Measurements from ENCODE around the gene IL3.

Gene IL3

DNA sequence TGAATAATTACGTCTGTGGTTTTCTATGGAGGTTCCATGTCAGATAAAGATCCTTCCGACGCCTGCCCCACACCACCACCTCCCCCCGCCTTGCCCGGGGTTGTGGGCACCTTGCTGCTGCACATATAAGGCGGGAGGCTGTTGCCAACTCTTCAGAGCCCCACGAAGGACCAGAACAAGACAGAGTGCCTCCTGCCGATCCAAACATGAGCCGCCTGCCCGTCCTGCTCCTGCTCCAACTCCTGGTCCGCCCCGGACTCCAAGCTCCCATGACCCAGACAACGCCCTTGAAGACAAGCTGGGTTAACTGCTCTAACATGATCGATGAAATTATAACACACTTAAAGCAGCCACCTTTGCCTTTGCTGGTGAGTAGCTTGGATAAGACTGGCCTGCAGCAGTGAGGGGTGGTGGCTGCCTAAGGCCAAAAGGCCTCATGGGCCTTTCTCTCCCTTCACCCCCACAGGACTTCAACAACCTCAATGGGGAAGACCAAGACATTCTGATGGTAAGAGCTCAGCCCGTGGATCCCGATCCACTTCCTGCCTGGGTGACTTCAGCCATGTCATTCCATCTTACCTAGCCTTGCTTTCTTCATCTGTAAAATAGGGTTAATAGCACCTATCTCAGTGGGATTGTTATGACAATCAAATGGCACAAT lies at the start of gene IL3:
Gene IL3, plus strand, starts transcription at position 155 of the 661 bp plus-strand sequence. Its CDS starts 52 bp downstream, at position 207.
- DNase-seq: no peak

GRCh38 chr5:132010989-132011621 lies 49.4 kb upstream of the IL3 start:
- DNase-seq: no peak

DNA sequence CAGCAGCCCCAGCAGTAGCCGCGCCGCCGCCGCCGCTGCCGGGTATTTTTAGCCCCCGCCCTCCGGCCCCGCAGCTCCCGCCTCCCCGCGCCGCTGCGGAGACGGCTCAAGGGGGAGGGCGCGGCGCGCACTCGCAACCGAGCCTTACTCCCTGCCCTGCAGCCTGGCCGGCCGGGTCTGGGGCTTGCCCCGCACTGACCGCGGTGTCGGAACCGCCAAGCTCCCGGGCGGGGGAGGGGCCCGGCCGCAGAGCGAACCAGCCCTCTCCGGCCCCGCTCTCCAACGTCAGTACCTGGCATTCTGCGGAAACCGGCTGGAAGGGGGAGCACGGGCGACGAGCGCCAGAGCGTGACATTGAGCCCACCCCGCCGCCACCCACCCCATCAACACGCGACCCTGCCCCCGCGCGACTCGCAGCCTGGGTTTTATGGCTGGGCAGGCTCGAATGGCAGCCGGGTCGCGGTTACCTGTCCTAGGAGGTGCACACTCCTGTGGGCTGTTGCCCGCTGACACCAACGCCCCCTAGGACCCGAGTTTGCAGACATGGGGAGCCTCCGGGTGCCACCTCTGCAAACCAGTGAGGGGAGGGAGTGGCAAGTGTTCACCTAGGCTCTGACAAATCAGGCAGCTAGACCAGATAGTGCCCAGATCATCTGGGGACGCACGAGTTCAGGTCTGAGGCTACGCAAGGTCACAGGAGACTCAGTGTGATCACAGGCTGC lies 48.7 kb upstream of the IL3 start, which contains the start of gene ACSL6:
Gene ACSL6, minus strand, starts transcription at position 37 of the 722 bp plus-strand sequence. CDS start 105 bp downstream, outside the sequence.
- no peak for DNase-seq

GRCh38 chr5:132012371-132013005 lies 48.0 kb upstream of the IL3 start:
- DNase-seq: no peak

- no peak for DNase-seq
These were observed 47.3 kb upstream of the IL3 start for GRCh38 chr5:132013006-132013689.

GRCh38 chr5:132013711-132014110 lies 46.7 kb upstream of the IL3 start:
- DNase-seq: no peak

DNA sequence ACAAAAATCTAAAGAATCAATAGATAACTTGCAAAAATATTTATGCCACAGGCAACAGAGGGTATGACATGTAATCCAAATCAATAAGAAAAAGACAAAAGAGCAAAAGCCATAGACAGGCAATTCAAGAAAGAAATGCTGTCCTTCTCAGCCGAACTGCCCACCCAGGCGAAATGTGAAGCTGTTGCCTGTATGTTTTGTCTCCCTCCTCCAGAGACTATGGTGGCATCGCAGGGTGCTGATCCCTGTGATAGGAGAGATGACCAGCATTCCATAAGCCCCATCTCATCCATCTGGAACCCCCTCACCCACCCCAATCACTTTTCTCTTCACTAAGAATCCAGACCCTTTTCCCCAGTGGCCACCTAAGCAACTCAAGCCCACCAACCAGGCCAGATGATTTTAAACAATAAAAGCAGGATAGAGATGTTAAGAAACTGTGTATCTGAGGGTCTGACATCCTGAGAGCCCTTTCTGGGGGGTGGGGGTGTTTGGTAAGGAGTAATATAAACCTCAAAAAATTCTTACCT lies 43.7 kb upstream of the IL3 start:
- no peak for DNase-seq

GRCh38 chr5:132017316-132017715 lies 43.1 kb upstream of the IL3 start:
- no peak for DNase-seq

DNA sequence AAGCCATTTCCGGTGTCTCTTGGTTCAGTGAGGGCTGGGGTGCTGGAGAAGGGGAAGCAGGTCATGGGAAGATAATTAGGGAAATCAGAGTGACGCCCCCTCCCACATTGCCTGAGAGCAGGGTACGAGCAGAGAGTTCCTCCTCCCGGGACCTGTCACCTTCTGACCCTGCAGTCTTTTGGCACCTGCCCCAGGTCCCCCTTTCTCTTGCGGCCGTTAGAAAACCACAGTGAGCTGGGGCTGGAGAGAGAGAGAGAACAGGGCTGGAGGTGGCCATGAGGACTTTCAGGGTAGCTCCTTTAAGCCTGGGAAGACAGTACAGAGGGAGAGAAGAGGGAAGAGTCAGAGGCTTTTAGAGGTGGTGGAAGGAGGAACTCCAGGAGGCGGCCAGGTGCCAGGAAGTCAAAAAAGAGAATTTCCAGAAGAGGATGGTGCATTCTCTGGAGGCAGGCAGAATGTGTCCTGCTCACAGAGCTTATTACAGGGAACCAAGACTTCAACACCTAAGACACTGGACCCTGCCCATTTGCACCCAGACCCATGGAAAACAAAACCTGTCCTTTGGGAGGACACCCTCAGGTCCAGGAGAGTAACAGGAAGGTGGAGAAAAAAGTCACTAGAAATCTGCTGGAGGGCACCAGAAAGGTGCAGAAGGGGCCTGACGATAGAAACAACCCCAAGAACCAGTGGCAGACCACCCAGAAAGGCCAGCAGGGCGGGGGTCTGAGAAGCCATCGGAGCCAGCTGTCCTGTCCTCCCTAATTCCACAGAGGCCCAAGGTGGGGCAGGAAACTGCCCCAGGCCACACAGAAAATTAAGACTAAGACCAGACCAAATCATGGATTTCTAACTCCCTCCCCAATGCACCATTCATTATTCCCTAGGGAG lies 42.5 kb upstream of the IL3 start:
- DNase-seq: no peak

DNA sequence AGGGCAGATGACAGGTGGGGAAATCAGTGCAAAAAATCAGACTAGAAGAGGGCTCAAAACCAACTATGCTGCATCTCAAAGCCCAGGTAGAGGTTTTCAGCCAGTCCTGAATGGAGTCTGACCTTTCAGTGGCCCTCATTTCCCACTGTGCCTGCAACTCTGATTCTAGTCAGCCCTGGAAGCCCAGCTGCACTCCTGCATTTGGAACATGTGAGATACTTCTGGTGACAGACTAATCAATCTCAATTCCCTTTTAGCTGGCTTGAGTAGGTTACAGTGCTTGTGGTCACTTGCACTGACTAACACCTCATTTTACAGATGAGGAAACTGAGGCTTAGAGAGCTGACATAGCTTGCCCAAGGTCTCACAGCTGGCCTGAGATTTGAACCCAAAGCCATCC lies 41.1 kb upstream of the IL3 start:
- DNase-seq: no peak

GRCh38 chr5:132019857-132020555 lies 40.4 kb upstream of the IL3 start:
- no peak for DNase-seq

DNA sequence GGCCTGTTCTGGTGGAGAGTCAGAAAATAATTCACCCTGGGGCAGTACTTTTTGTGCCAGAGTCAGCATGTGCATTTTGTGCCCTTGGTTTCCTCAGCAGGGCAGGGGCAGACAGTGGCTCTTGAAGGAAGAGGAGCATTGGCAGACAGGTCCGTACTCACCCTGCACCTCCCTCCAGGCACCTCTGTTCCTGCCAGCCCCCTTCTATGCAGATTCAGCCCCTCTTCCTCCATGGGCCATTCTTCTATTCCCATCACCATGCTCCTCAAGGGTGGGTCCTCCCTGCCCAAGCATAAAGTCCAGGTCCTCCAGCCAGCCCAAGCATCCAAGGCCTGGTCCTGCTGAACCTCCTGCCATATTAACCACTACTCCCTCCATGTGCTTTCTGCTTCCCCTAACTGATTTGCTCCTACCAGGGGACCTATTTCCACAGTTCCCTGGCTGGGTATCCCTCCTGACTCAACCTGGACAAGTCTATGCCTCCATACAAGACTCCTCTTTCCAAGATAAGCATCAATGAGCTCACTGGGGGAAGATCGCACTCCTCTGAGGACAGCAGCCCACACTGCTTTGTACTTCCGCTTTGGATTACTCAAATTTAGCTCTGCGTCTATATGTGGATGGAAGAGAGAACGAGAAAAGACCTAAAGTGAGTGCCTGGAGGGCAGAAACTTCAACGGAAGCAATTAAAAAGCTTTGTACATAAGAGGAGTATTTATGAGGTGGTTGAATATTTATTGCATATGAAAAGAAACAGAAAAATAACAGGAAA lies 39.7 kb upstream of the IL3 start:
- DNase-seq: no peak

- DNase-seq: no peak
These were observed 38.8 kb upstream of the IL3 start for GRCh38 chr5:132021654-132022053.

DNA sequence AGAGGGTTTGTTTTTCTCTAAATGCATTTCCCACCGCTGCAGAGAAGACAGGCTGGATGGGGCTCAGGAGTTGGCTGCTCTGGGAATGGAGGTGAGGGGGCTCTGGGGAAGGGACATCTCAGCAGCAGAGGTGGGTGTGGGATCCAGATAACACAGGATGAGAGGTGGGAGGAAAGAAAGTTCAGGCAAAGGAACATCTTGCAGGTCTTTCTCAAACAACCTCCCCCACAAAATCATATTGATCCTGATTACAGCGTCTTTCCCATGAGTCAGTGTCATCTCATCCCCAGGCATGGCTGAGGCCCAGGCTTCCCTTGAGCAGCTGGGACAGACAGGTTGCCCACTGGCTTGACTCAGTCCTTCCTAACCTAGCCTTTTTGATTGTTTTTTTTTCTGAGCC lies 37.7 kb upstream of the IL3 start:
- no peak for DNase-seq

- DNase-seq: no peak
These were observed 37.0 kb upstream of the IL3 start for GRCh38 chr5:132023258-132024116.

GRCh38 chr5:132024117-132024435 lies 36.4 kb upstream of the IL3 start:
- no peak for DNase-seq

- no peak for DNase-seq
These were observed 35.6 kb upstream of the IL3 start for GRCh38 chr5:132024789-132025402.

DNA sequence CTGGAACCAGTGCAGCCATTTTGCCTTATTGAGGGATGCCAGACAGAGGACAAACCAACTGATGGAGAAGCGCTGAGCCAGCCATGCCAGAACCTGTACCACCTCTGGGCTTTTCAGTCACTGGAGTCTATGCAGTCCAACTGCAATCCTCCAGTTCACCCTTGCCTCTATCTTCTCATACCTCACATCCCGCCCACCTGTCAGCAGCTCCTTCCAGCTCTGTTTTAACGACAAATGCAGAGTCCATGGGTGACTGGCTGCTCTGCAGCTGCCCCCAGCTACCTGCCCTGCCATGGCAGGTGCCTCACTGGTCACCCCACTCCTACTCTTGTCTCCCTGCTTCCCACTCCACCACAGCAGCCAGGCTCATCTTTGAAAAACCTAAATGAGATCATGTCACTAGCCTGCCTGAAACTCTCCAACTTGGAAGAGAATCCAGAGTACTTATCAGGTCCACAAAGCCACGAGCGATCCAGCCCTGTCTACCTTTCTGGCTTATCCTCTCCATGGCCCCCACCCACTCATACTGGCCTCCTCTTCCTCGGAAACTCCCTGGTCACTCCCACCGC lies 35.0 kb upstream of the IL3 start:
- no peak for DNase-seq
